K562 (cell line): Measurements from ENCODE around the gene SKAP1. TPM values are rescaled to one million over a fixed set of nuclear protein-coding genes. Genes with fewer than 3 reads are reported as not detected.
A peak's percentile ranks its signal among the peaks of the same experiment; 100 is the strongest.

ENCODE experiments used
- CBFA2T3 ChIP-seq: fragments of 450-650 bp; IDR thresholded peaks from 2 replicates; pipeline ENCODE4 v1.6.1; 2017
- DACH1 ChIP-seq: fragments of 450-650 bp; IDR thresholded peaks from 2 replicates; pipeline ENCODE4 v1.6.1; 2018; ENCODE audit not compliant: partially characterized antibody
- DIDO1 ChIP-seq: fragments of 450-650 bp; IDR thresholded peaks from 2 replicates; pipeline ENCODE4 v1.6.1; 2016; ENCODE audit warnings: low read depth, missing biosample characterization, missing genetic modification characterization
- EP400 ChIP-seq: fragments of 450-650 bp; IDR thresholded peaks from 2 replicates; pipeline ENCODE4 v1.6.1; 2017; ENCODE audit warnings: antibody characterized with exemption, mild to moderate bottlenecking, moderate library complexity
- KAT7 ChIP-seq: sonication (generic); formaldehyde crosslinking; IDR thresholded peaks from 2 replicates; pipeline ENCODE4 v1.8.0; 2022; ENCODE audit warnings: missing genetic modification reagents, mild to moderate bottlenecking, borderline replicate concordance
- KAT8 ChIP-seq: fragments of 450-650 bp; IDR thresholded peaks from 2 replicates; pipeline ENCODE4 v1.6.1; 2016; ENCODE audit warnings: low read depth, mild to moderate bottlenecking
- KLF1 ChIP-seq: fragments of 450-650 bp; IDR thresholded peaks from 2 replicates; pipeline ENCODE4 v1.6.1; 2016; ENCODE audit warnings: missing genetic modification characterization, missing compliant biosample characterization
- KLF16 ChIP-seq: IDR thresholded peaks from 2 replicates; pipeline ENCODE4 v1.6.1; 2016; ENCODE audit warnings: antibody characterized with exemption
- MAZ ChIP-seq, 2 experiments: fragments of 450-650 bp in 1 of 2; sonication (generic) in 1 of 2; formaldehyde crosslinking; IDR thresholded peaks in 1 of 2; conservative IDR thresholded peaks in 1 of 2; 2 replicates each; pipeline versions ENCODE4 v1.4.0 to v1.5.0; 2020; ENCODE audit warnings: mild to moderate bottlenecking in 1 of 2, missing genetic modification reagents in 1 of 2
- MYC ChIP-seq, 2 experiments: fragments of 250-450 bp in 1 of 2; sonication (Bioruptor Pico) in 1 of 2; IDR thresholded peaks; 2 replicates each; pipeline versions ENCODE4 v1.5.1 to v1.6.1; 2012 to 2021; ENCODE audit warnings: low read depth in 2 of 2, borderline replicate concordance in 1 of 2, improper control_type of control experiment in 1 of 2, low read length in 1 of 2, mild to moderate bottlenecking in 1 of 2, moderate library complexity in 1 of 2
- NR2C2 ChIP-seq, 2 experiments: fragments of 200-800 bp in 1 of 2; sonication (Bioruptor generic) in 1 of 2; sonication (generic) in 1 of 2; formaldehyde crosslinking in 1 of 2; IDR thresholded peaks; 2 replicates each; pipeline versions ENCODE4 v1.6.1 to v1.8.0; 2016 to 2022; ENCODE audit warnings: mild to moderate bottlenecking in 1 of 2, missing compliant biosample characterization in 1 of 2, missing genetic modification characterization in 1 of 2, missing genetic modification reagents in 1 of 2
- RBBP5 ChIP-seq: fragments of 200-600 bp; sonication (generic); IDR thresholded peaks from 2 replicates; pipeline ENCODE4 v1.6.1; 2012; ENCODE audit warnings: borderline replicate concordance, mild to moderate bottlenecking, low read length, control low read depth, inconsistent platforms; ENCODE audit not compliant: insufficient read depth, poor library complexity, severe bottlenecking
- SPI1 ChIP-seq: IDR thresholded peaks from 2 replicates; pipeline ENCODE4 v1.6.1; 2011; ENCODE audit warnings: low read depth, low read length, control low read depth, borderline replicate concordance
- SRSF3 ChIP-seq: fragments of 200-400 bp; formaldehyde crosslinking; IDR thresholded peaks from 2 replicates; pipeline ENCODE4 v1.6.1; 2016; ENCODE audit warnings: mild to moderate bottlenecking, low read length, moderate library complexity; ENCODE audit not compliant: insufficient read depth
- TBP ChIP-seq: optimal IDR thresholded peaks from 2 replicates; pipeline ENCODE3; 2011; ENCODE audit warnings: low read depth, low read length, improper control_type of control experiment
- ZNF12 ChIP-seq: sonication (generic); formaldehyde crosslinking; IDR thresholded peaks from 2 replicates; pipeline ENCODE4 v1.4.0; 2020; ENCODE audit warnings: mild to moderate bottlenecking, missing genetic modification reagents
- ZNF23 ChIP-seq: fragments of 250-450 bp; sonication (Bioruptor Pico); IDR thresholded peaks from 2 replicates; pipeline ENCODE4 v1.4.0; 2020; ENCODE audit warnings: mild to moderate bottlenecking
- ZNF766 ChIP-seq: fragments of 200-800 bp; sonication (Bioruptor generic); conservative IDR thresholded peaks from 2 replicates; pipeline ENCODE4 v1.6.1; 2016; ENCODE audit warnings: missing genetic modification characterization, missing compliant biosample characterization
- polyA plus RNA-seq, 8 experiments: library from polyadenylated mRNA; depleted of rRNA in 4 of 8; stranded (reverse) in 5 of 8; unstranded in 3 of 8; fragments of >200 nt; fragmentation: Nextera tagmentation in 2 of 8; fragmentation: Illumina TruSeq in 1 of 8; extraction: Ambion mirVana in 2 of 8; extraction: Trizol in 1 of 8; gene quantifications; 2 replicates each; pipeline versions ENCODE4 v1.2.1 to v1.2.3, GENCODE V29; 2011 to 2014; ENCODE audit warnings: inconsistent platforms in 1 of 8, missing spikeins in 1 of 8
- total RNA-seq, 7 experiments: library from RNA; depleted of rRNA in 6 of 7; stranded (reverse); fragments of >200 nt in 6 of 7; fragmentation: Illumina TruSeq in 2 of 7; extraction: Trizol in 2 of 7; gene quantifications; 2 replicates each; pipeline versions ENCODE4 v1.2.1 to v1.2.3, GENCODE V29; 2011 to 2021; ENCODE audit warnings: low replicate concordance in 1 of 7
- TF ChIP-seq, protein P1 (sequence below): sonication (generic); formaldehyde crosslinking; IDR thresholded peaks from 2 replicates; pipeline ENCODE4 v1.5.0; 2020; ENCODE audit warnings: missing genetic modification reagents
- TF ChIP-seq, protein P2 (sequence below), 2 experiments: fragments of 450-650 bp; IDR thresholded peaks; 2 replicates each; pipeline ENCODE4 v1.6.1; 2016
- TF ChIP-seq, protein P3 (sequence below): IDR thresholded peaks from 2 replicates; pipeline ENCODE4 v1.6.1; 2016; ENCODE audit warnings: missing genetic modification characterization, missing compliant biosample characterization

Gene SKAP1
- total and polyA plus RNA-seq, 9 of the 15 experiments (the other 6 are each of a cell fraction or from before 2014, with no cell fraction given), result 0.06 to 0.80 (median 0.10) TPM; not detected in 4

DNA sequence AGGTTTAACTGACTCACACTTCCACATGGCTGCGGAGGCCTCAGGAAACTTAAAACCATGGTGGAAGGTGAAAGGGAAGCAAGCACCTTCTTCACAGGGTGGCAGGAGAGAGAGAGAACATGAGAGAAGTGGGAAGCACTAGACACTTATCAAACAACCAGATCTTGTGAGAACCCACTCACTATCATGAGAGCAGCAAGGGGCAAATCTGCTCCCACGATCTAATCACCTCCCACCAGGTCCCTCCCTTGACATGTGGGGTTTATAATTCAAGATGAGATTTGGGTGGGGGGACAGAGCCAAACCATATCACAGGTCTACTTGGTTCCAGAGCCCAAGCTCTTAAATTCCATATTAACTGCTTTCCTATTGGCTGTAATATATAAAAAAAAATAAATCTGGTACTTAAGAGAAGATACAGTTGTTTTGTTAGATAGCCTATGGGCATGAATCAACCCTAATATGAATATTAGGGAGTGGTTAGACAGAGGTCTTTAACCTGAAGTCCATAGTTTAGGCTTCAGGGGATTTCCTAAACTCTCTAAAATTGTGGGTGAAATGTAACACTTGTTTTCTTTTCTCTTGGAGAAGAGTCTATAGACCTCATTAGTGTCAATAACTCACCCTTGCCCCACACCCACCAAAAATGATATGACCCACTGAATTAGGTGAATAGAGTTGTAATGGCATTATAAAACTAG, 56.7 kb downstream of the SKAP1 start (continued):
- TF ChIP-seq EP400, result no peak
- TF ChIP-seq, protein P1, sequence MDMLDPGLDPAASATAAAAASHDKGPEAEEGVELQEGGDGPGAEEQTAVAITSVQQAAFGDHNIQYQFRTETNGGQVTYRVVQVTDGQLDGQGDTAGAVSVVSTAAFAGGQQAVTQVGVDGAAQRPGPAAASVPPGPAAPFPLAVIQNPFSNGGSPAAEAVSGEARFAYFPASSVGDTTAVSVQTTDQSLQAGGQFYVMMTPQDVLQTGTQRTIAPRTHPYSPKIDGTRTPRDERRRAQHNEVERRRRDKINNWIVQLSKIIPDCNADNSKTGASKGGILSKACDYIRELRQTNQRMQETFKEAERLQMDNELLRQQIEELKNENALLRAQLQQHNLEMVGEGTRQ (CRISPR knock-in tag), result no peak
- no peak for TF ChIP-seq SPI1
- no peak for TF ChIP-seq ZNF12 (CRISPR knock-in tag)
- no peak for TF ChIP-seq ZNF23 (CRISPR knock-in tag)
- no peak for TF ChIP-seq KAT7 (CRISPR knock-in tag)
- no peak for TF ChIP-seq TBP
- TF ChIP-seq CBFA2T3, result peak; percentile 71
- TF ChIP-seq NR2C2 (CRISPR knock-in tag; IDR thresholded peaks at IDR 0.05), result no peak
- TF ChIP-seq NR2C2 (tag; IDR thresholded peaks at IDR 0.05), result no peak
- 0 out of 4 replicates have a peak, but pooled peaks of 1 of the 2 experiments have one; percentile 21 for TF ChIP-seq MAZ (CRISPR knock-in tag; conservative IDR thresholded peaks at IDR 0.05 in 1 of 2, IDR thresholded peaks at IDR 0.05 in 1 of 2)
- TF ChIP-seq, protein P2, sequence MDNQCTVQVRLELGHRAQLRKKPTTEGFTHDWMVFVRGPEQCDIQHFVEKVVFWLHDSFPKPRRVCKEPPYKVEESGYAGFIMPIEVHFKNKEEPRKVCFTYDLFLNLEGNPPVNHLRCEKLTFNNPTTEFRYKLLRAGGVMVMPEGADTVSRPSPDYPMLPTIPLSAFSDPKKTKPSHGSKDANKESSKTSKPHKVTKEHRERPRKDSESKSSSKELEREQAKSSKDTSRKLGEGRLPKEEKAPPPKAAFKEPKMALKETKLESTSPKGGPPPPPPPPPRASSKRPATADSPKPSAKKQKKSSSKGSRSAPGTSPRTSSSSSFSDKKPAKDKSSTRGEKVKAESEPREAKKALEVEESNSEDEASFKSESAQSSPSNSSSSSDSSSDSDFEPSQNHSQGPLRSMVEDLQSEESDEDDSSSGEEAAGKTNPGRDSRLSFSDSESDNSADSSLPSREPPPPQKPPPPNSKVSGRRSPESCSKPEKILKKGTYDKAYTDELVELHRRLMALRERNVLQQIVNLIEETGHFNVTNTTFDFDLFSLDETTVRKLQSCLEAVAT (IDR thresholded peaks at IDR 0.05), result no peak
- TF ChIP-seq, protein P3, sequence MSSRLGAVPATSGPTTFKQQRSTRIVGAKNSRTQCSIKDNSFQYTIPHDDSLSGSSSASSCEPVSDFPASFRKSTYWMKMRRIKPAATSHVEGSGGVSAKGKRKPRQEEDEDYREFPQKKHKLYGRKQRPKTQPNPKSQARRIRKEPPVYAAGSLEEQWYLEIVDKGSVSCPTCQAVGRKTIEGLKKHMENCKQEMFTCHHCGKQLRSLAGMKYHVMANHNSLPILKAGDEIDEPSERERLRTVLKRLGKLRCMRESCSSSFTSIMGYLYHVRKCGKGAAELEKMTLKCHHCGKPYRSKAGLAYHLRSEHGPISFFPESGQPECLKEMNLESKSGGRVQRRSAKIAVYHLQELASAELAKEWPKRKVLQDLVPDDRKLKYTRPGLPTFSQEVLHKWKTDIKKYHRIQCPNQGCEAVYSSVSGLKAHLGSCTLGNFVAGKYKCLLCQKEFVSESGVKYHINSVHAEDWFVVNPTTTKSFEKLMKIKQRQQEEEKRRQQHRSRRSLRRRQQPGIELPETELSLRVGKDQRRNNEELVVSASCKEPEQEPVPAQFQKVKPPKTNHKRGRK (tag), result no peak
- TF ChIP-seq RBBP5, result no peak
- TF ChIP-seq SRSF3, result no peak
- TF ChIP-seq DACH1, result no peak
- TF ChIP-seq KAT8, result no peak
- 0 out of 2 replicates have a peak, but pooled peaks have one; percentile 16 for TF ChIP-seq MYC (IDR thresholded peaks at IDR 0.05; ENCODE audit: low read depth, low read length)
- TF ChIP-seq MYC (CRISPR knock-in tag; IDR thresholded peaks at IDR 0.05; ENCODE audit: borderline replicate concordance, low read depth), result no peak
- TF ChIP-seq DIDO1, result no peak
- 0 out of 2 replicates have a peak, but pooled peaks have one; percentile 56 for TF ChIP-seq ZNF766 (CRISPR knock-in tag)
- 0 out of 2 replicates have a peak, but pooled peaks have one; percentile 12 for TF ChIP-seq KLF16
- TF ChIP-seq KLF1 (tag), result no peak
